ENCODE results near the gene SIVA1.
"Not testable (repeated sequence)": the region's sequence is repeated elsewhere in the genome, so short reads cannot be mapped to it uniquely, and the experiment has no call there.

Gene SIVA1

DNA sequence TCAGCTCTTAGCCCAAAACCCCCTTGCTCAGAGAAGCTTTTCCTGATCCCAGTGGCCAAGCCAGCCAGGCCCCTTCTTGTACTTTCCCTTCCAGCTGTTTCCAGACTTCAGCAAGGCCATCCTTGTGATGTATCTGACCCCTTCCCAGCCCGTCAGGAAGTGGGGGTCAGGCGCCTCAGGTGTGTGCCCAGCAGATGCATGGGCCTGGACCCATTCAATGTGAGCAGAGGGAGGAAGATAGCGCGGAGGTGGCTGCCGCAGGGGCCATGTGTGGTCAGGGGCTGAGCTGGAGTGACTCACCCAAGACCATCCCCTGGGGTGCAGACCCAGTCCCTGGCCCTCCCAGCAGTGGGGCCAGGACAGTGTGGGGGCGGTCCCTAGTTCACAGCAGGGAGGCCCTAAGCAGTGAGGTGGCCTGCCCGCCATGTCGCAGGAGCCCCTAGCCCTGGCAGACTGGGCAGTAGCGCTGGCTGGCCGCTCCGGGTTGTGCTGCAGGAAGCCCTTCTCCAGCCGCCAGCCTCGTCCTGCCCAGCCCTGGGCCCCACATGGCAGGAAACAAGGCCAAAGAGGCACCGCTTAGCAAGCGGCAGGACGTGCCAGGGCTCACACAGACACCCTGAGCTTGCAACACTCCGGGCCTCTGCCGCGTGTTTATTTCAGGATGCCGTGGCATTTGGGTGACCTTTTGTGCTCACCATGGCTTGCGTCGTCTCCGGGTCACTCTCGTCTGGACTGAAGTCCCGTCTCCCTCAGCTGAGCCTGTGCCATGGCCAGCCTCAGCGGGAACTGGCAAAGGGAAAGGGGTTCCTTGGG lies 16.9 kb upstream of the SIVA1 start:
- DNase-seq = no peak

DNA sequence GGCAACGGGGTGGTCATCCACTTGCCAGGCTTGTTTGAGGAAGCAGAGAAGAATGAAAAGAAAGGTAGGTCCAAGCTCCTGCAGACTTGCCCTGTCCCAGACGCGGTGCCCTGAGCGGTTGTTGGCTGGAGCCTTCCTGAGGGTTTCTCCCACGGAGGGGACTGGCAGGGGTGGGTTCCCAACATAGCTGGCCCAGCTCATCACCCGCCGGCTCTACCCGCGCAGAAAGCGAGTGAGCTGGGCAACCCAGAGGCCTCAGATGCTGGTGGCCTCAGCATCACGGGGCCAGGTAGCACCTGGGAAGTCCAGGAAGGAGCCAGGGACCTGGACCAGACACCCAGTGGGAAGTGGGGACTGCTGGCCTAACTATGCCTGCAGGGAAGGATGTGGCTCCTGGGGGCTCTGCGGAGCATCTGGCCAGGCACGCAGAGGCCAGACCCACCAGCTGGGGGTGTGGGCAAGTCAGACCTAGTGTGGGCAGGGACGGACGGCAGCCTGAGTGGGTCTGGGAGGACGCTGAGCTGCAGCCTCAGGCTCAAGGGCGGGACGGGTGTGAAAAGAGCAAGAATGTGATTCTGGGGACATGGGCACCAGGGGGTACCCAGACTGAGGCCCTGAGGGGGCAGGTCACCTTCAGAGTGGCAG lies 14.4 kb upstream of the SIVA1 start:
- DNase-seq = no peak

- no peak for DNase-seq
These were observed 13.9 kb upstream of the SIVA1 start for GRCh38 chr14:104739026-104739425.

GRCh38 chr14:104739546-104740516 lies 13.1 kb upstream of the SIVA1 start:
- DNase-seq = no peak

DNA sequence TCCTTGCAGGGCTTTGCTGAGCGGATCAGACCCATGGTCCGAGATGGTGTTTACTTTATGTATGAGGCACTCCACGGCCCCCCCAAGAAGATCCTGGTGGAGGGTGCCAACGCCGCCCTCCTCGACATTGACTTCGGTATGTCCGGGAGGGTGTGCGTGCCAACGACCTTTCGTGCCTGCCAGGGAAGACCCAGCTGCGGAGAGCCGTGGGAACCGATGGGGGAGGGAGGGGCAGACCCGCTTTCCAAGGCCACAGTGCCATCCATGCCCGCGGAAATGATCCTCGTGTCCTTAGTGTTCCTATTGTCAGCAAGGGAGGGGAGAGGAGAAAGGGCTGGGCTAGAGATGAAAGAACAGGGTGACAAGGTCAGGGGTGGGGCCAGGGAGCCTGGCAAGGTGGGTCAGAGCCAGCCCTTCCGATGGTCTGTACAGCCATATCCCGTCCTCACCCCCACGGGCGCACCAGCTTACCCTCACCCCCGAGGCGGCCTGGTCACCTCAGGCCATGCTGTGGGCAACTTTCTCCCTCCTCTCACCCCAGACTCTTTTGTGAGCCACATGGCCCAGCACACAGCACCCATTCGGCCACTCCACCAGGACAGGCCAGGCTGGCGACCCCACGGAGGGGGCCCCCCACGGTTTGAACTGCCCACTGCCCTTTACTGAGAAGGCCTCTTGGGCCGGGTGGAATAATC lies 11.7 kb upstream of the SIVA1 start:
- DNase-seq = no peak

DNA sequence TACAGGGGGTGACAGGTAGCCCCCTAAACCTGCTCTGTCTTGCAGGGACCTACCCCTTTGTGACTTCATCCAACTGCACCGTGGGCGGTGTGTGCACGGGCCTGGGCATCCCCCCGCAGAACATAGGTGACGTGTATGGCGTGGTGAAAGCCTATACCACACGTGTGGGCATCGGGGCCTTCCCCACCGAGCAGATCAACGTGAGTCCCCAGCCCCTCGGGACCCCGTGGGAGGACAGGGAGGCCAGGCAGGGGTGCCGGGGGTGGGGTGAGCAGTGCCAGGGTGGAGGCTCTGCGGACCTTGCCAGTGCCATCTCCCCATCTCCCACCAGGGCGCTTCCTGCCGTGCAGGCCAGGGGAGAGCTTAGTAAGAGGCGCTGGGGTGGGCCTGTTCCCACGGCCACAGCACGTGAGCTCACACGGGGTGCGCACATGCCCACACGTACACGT lies 11.1 kb upstream of the SIVA1 start:
- DNase-seq = no peak

DNA sequence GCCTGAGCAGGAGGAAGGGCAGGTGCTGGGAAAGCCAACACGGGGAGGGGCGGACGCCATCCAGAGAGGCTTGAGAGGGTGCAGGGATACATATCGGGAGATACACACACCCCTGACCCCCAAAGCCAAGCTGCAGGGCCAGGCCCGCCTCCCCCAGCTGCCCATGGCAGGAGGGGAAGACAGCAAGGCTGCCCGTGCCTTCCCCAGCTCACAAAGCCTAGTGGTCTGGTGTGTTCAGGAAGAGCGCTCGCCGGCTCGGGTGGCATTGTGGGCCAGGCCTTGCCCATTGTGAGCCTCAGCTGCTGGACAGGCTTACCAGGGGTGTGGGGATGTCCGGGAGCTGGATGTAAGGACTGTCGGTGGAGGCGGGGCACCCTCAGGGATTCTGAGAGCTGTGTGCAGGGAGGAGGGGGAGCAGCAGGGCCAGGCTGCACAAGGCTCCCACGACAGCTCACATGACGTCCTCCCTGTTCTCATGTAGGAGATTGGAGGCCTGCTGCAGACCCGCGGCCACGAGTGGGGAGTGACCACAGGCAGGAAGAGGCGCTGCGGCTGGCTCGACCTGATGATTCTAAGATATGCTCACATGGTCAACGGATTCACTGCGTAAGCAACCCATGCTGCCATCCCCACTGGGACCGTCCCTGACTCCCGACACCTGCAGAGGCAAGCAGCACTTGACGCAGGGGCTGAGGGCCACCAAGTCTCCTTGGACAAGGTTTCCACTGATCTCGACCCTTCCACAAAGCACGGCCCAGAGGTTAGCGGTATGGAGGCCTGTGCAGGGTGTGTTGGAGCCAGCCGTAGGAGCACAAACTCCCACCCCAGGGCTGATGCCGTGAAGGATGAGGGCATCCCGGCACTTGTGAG lies 10.1 kb upstream of the SIVA1 start:
- DNase-seq = no peak

DNA sequence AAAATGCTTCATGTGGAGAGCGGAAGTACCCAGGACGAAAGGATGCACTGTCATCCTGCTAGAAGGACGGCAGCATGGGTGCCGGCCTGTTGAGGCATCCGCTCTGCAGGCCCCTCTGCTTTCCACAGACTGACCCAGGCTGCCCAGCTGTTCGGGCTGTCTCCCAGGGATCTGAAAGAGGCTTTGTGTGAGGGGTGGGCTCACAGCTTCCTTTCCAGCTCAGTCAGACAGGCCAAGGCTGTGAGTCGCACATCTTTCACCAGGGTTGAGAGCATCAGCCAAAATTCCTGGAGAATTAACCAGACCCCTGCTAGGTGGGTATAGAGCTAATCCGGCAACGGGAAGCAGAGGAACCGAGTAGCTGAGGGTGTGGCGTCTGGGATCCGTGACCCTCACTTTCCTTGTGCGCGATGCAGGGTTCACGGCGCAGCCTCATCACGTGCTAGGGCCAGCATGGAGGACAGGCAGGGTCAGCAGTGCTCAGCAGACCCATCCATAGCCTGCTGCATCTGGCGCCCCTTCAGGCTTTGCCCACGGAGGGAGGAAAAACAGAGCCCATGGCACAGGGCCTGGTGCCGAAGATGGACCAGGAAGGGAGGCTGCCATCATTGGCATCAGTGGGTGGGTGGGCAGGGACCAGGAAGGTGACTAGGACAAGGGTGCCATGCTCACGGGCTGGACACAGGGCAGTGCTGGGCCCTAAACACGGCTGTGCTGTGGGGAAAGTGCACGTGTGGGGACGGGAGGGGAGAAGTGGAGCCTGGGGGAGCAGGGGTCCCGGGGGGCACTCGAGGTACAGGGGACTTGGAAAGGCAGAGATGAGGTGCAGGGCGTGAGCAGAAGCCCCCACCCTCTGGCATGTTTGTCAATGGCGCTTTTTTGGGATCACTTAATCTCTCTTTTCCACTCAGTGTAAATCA lies 9.2 kb upstream of the SIVA1 start:
- DNase-seq = no peak

DNA sequence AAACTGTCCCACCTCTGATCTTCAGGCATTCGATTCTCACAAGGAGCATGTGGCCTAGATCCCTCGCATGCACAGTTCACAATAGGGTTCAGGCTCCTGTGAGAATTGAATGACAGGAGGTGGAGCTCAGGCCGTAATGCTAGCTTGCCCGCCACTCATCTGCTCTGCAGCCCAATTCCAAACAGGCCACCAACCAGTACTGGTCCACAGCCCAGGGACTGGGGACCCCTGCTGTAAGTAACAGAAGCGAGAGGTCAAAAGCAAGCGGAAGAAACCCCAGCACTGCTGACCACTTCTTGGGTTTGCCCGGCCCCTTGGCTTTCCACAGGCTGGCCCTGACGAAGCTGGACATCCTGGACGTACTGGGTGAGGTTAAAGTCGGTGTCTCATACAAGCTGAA lies 8.5 kb upstream of the SIVA1 start:
- no peak for DNase-seq

DNA sequence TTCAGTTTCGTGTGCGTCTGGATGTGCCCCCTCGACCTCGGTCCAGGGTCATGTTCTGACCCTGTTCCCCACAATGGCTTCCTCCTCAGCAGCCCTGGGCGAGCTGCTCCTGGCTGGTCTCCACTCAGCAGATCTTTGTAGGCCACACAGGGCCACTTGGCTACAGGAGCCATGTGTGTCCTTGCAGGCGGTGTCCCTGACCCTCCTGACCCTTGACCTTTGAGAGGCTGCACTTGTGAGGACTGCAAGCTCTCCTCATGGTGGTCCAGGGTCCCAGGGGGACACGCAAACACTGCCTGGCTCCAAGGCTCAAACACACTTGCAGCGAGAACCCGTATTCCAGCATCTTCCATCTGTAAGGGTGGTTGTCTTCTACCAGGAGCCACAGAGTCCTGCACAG lies 7.5 kb upstream of the SIVA1 start:
- no peak for DNase-seq

DNA sequence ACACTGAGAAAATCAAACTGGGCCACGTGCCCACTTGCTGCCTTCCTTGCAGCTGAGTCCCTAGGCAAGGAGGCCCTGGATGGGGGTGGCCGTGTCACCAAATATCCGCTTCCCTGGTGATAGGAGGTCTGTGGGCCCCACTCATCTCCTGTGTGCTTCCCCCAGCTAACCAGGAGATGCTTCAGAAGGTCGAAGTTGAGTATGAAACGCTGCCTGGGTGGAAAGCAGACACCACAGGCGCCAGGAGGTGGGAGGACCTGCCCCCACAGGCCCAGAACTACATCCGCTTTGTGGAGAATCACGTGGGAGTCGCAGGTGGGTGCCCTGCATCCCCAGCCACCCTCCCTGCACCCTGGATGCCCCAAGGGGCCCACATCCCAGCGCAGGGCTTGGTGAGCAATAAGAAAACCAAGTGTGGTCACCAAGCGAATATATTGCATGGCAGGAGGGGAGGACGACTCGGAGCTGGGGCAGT lies 6.8 kb upstream of the SIVA1 start:
- DNase-seq = no peak

DNA sequence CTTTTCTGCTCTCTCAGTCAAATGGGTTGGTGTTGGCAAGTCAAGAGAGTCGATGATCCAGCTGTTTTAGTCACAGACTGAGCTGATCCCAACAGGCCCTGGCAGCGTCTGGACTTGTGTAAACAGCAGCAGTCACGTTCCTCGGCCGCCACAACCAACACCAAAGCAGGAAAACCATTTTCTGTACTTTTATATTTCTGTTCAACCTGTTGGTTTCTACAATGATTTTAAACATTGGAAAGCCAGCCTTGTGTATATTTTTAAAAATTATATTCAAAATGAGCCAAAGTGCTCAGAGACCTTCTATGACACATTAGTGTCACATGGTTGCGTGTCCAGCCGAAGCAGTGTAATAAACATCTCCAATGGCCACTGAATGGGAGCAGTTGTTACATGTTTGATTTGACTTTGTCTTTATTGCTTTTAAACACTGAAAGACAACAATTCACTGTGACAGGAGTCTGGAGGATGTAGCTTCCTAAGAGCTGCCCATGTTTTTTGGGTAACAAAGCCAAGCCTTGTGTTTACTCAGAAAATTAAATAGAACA lies 5.9 kb upstream of the SIVA1 start:
- no peak for DNase-seq

DNA sequence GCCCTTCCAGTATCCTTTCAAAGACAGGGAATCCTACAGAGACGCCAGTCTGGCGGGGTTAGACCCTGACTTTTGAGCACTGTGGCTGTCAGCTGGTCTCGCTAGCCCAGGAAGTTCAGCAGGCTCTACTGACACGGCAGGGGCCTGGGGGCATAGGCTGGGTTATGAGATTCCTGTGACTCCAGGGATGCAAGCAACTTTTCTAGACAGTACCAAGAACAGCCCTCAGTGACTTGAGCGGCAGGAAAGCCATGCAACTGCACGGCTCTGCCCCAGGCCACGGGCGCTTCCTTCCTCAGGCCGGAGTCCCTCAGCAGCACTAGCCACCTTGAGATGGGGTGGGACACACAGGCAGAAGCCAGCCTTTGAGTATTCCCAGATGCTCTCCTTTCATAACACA lies 5.1 kb upstream of the SIVA1 start:
- DNase-seq = no peak

DNA sequence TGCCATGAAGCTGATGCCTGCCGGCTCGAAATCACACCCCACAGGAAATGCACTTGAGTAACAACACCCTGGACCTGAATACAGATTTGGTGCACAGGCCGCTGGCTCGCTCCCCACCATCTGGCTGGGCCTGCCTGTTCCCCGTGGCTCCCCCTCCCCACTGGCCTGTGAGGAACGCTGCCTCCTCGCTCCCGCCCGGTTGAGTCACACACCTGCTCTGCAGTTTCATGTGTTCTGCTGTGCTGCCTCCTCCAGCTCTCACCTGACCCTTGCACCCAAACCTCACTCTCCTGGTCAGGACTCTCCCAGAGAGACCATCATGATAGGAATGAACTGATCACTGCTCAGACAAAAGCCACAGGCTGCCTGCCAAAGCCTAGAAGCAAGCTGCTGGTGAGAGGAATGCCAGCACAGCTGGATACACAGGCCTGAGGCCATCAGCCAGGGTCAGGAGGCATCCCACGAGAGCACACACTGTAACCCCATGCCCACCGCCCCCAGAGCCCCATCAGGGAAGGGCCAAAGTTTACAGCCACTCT lies 3.8 kb upstream of the SIVA1 start:
- no peak for DNase-seq

DNA sequence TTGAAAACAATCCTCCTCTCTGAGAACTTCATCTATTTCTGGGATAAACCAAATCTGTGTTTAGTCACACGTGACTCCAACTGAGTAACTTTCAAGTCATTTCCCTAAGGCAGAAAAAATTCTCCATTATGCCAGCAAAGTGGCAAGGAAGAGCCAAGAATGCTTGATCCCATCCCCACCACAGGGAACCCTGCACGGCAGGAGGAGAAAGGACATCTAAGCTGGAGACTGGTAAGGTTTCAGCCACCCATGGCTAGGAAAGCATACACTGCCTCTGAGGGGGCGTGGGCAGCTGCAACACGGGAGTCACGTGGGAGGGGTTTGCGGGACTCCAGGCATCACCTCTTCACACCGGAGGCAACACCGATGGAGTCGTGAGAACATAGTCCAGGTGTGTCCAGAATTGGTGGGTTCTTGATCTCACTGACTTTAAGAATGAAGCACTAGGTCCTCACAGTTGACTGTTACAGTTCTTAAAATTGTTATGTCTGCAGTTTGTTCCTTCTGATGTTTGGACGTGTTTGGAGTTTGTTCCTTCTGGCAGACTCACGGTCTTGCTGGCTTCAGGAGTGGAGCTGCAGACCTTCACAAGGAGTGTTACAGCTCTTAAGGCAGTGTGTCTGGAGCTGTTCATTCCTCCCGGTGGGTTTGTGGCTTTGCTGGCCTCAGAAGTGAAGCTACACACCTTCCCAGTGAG lies 2.7 kb upstream of the SIVA1 start:
- DNase-seq = no peak

DNA sequence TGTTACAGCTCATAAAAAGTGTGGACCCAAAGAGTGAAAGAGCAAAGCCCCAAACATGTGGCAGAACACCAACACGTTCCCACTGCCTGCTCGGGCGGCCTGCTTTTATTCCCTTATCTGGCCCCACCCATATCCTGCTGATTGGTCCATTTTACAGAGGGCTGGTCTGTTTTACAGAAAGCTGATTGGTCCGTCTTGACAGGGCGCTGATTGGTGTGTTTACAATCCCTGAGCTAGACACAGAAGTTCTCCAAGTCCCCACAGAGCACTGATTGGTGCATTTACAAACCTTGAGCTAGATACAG lies 2.2 kb upstream of the SIVA1 start:
- DNase-seq = not testable (repeated sequence)

GRCh38 chr14:104751539-104752422 lies 1.2 kb upstream of the SIVA1 start:
- no peak for DNase-seq

DNA sequence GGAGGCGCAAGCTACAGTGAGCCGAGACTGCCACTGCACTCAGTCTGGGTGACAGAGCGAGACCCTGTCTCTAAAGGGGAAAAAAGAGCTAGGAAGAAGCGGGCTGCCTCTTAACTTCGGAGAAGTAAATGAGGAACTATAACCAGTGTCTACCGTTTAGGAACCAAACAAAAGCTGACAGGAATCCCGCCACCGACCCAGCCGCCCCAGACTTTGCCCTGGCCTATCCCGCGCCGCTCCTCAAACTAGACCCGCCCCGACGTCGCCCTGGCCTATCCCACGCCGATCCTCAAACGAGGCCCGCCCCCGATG lies 568 bp upstream of the SIVA1 start:
- DNase-seq = no peak

Measured in NCI-H526 treated with DMSO at 0.1 percent for 48 hours (cell line).